ENCODE data around the gene LRIG1.
A peak's percentile ranks its signal among the peaks of the same experiment; 100 is the strongest.

Gene LRIG1

DNA sequence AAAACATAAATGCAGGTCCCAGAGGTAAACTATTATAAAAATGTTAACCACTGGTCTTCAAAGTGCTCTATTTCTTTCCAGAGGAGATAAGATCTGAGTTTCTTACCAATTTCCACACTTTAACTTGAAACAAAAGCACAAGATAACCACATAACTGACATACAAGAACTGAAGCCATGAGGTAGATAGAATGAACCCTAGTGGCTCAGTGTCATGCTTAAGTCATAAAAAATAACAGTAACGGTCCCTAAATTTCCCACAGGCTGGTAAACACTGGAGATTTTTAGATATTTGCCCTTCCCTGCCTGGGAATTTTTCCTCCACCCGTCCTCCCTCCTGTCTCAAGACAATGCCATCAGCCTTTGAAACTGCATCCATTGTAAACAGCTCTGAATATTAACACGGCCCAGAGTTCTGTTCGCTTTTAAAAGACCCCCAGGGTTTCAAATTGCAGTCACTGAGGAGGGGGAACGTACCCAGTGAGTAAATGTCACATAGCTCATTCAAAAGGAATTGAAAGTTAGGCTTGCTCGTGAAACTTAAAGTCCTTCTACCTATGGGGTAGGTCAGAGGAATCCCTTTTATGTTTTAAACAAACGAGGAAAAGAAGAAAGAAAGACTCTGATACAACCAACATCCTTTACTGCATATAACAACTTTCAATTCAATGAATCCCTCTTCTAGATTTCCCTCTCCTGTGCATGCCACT is 5.7 kb downstream of the LRIG1 start:
- Histone ChIP-seq H3K4me1 (ENCODE audit: control extremely low read depth in 1 of 4, control insufficient read depth in 4 of 4, insufficient read depth in 4 of 4, low read length in 3 of 4) (peaks cover 17 to 76% (median 27%) of the 10 kb centered on the region in 4 experiments), H3K27ac (ENCODE audit: insufficient read depth in 1 of 2, low read depth in 1 of 2, low read length in 2 of 2, poor library complexity in 1 of 2, severe bottlenecking in 2 of 2) (no peak overlapping the region), H3K9me3 (ENCODE audit: control extremely low read depth in 1 of 5, control insufficient read depth in 4 of 5, insufficient read depth in 2 of 5, low read depth in 1 of 5, low read length in 4 of 5) (no peaks in the 10 kb centered on the region), H3K27me3 (replicated peaks in 2 of 5; ENCODE audit: control insufficient read depth in 4 of 5, insufficient read depth in 5 of 5, low read length in 4 of 5) (peaks cover 0 to 6% (median 0%) of the 10 kb centered on the region in 5 experiments), H3K4me3 (ENCODE audit: control insufficient read depth in 1 of 7, extremely low read depth in 1 of 7, insufficient read depth in 4 of 7, low read depth in 2 of 7, low read length in 6 of 7) (no peak overlapping the region), H3K36me3 (ENCODE audit: control insufficient read depth in 4 of 4, insufficient read depth in 4 of 4, low read length in 3 of 4) (no peaks in the 10 kb centered on the region)
- WGBS (ENCODE audit: insufficient coverage): 78% methylated on average over 7 of the region's 7 CpGs
- peak in 1 of 3 donors; percentile 39 for DNase-seq
- ChIA-PET POLR2A (no interaction called here), CTCF (interaction anchor here (1.1 to 5.4 kb wide), 3 partner anchors 9 to 88 kb away, joined by 3 to 40 read pairs (median 3); no protein-coding TSS in a partner anchor)

DNA sequence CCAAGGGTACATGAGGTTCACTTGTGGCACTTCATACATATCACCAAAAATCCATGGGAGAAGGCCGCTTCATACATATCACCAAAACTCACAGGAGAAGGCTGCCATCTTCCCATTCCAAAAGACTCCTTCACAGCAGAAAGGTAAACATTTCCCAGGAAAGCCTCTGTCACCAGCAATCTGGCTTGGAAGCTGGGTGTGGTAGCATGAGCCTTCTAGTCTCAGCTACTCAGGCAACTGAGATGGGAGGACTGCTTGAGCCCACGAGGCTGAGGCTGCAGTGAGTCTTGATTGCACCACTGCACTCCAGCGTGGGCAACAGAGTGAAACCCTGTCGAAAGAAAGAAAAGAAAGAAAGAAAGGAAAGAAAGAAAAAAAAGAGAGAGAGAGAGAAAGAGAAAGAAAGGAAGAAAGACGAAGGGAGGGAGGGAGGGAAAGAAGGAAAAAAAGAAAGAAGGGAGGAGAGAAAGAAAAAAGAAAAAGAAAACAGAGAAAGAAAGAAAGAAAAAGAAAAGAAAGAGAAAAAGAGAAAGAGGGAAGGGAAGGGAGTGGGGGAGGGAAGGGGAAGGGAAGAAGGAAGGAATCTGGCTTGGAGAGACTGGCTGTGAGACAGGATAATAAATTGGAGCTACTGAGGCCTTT is 7.2 kb downstream of the LRIG1 start:
- 94% methylated on average over 4 of the region's 5 CpGs for WGBS (ENCODE audit: insufficient coverage)
- ChIA-PET POLR2A (no interaction called here), CTCF (interaction anchor here (1.1 to 5.4 kb wide), 3 partner anchors 8 to 86 kb away, joined by 3 to 40 read pairs (median 3); no protein-coding TSS in a partner anchor)
- Histone ChIP-seq H3K4me3 (ENCODE audit: control insufficient read depth in 1 of 7, extremely low read depth in 1 of 7, insufficient read depth in 4 of 7, low read depth in 2 of 7, low read length in 6 of 7) (no peak overlapping the region), H3K27ac (ENCODE audit: insufficient read depth in 1 of 2, low read depth in 1 of 2, low read length in 2 of 2, poor library complexity in 1 of 2, severe bottlenecking in 2 of 2) (no peak overlapping the region), H3K36me3 (ENCODE audit: control insufficient read depth in 4 of 4, insufficient read depth in 4 of 4, low read length in 3 of 4) (no peaks in the 10 kb centered on the region), H3K4me1 (ENCODE audit: control extremely low read depth in 1 of 4, control insufficient read depth in 4 of 4, insufficient read depth in 4 of 4, low read length in 3 of 4) (peaks cover 12 to 67% (median 26%) of the 10 kb centered on the region in 4 experiments), H3K27me3 (replicated peaks in 2 of 5; ENCODE audit: control insufficient read depth in 4 of 5, insufficient read depth in 5 of 5, low read length in 4 of 5) (peaks cover 0 to under 1% (median 0%) of the 10 kb centered on the region in 5 experiments), H3K9me3 (ENCODE audit: control extremely low read depth in 1 of 5, control insufficient read depth in 4 of 5, insufficient read depth in 2 of 5, low read depth in 1 of 5, low read length in 4 of 5) (no peaks in the 10 kb centered on the region)
- DNase-seq: no peak

DNA sequence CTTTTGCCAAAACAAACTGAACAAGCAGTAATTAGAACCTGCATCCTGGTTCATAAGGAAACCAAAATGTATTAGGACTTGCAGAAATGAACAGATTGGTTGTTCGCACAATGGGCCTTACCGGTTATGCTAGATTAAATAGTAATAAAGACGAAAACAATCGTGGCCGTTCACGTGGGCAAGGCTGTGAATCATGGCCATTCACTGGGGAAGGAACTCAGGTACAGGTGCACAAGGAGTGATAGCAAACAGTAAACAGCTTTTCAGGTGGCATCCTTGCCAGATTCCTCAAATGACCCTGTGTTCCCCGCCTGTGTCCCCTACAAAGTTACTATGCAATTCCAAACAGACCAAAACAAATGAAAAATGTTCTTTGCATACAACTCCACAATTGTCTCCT is 8.2 kb downstream of the LRIG1 start:
- Histone ChIP-seq H3K4me1 (ENCODE audit: control extremely low read depth in 1 of 4, control insufficient read depth in 4 of 4, insufficient read depth in 4 of 4, low read length in 3 of 4) (peaks cover 9 to 60% (median 24%) of the 10 kb centered on the region in 4 experiments), H3K27me3 (replicated peaks in 2 of 5; ENCODE audit: control insufficient read depth in 4 of 5, insufficient read depth in 5 of 5, low read length in 4 of 5) (no peaks in the 10 kb centered on the region), H3K9me3 (ENCODE audit: control extremely low read depth in 1 of 5, control insufficient read depth in 4 of 5, insufficient read depth in 2 of 5, low read depth in 1 of 5, low read length in 4 of 5) (no peaks in the 10 kb centered on the region), H3K27ac (ENCODE audit: insufficient read depth in 1 of 2, low read depth in 1 of 2, low read length in 2 of 2, poor library complexity in 1 of 2, severe bottlenecking in 2 of 2) (no peak overlapping the region), H3K4me3 (ENCODE audit: control insufficient read depth in 1 of 7, extremely low read depth in 1 of 7, insufficient read depth in 4 of 7, low read depth in 2 of 7, low read length in 6 of 7) (peak overlapping the region in 1 of 7 experiments; percentile 48), H3K36me3 (ENCODE audit: control insufficient read depth in 4 of 4, insufficient read depth in 4 of 4, low read length in 3 of 4) (no peaks in the 10 kb centered on the region)
- ChIA-PET CTCF (interaction anchor here (2.9 to 5.4 kb wide), 2 partner anchors 11 to 85 kb away, joined by 15 to 40 read pairs; no protein-coding TSS in a partner anchor), POLR2A (no interaction called here)
- 34% methylated on average over 7 of the region's 7 CpGs for WGBS (ENCODE audit: insufficient coverage)
- no peak for DNase-seq

DNA sequence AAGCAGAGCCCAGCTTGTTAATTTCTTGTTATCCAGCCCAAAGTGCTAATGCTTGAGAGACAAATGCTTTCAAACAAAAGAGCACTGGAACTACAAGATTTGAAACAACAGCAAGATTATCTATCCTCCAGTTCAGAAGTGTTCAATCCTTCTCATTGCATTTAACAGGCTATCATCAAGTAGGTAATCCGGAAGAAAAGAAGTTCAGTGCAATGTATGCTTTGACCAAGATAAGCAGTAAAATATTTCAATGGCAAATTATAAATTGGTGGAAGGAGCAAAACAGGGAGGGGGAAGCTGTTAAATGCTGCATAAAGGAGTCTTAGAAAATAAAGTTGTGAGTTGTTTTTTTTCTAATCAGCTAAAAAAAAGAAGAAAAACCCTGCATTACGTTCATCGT is 8.8 kb downstream of the LRIG1 start:
- 0% methylated on average over 1 of the region's 3 CpGs for WGBS (ENCODE audit: insufficient coverage)
- Histone ChIP-seq H3K4me1 (ENCODE audit: control extremely low read depth in 1 of 4, control insufficient read depth in 4 of 4, insufficient read depth in 4 of 4, low read length in 3 of 4) (peaks cover 5 to 54% (median 22%) of the 10 kb centered on the region in 4 experiments), H3K4me3 (ENCODE audit: control insufficient read depth in 1 of 7, extremely low read depth in 1 of 7, insufficient read depth in 4 of 7, low read depth in 2 of 7, low read length in 6 of 7) (peak overlapping the region in 2 of 7 experiments; percentile 24 to 48), H3K9me3 (ENCODE audit: control extremely low read depth in 1 of 5, control insufficient read depth in 4 of 5, insufficient read depth in 2 of 5, low read depth in 1 of 5, low read length in 4 of 5) (no peaks in the 10 kb centered on the region), H3K27me3 (replicated peaks in 2 of 5; ENCODE audit: control insufficient read depth in 4 of 5, insufficient read depth in 5 of 5, low read length in 4 of 5) (no peaks in the 10 kb centered on the region), H3K27ac (ENCODE audit: insufficient read depth in 1 of 2, low read depth in 1 of 2, low read length in 2 of 2, poor library complexity in 1 of 2, severe bottlenecking in 2 of 2) (no peak overlapping the region), H3K36me3 (ENCODE audit: control insufficient read depth in 4 of 4, insufficient read depth in 4 of 4, low read length in 3 of 4) (no peaks in the 10 kb centered on the region)
- DNase-seq: peak in 1 of 3 donors; percentile 58
- POLR2A ChIA-PET: no interaction called here
- CTCF ChIA-PET: interaction anchor here (0.7 to 5.4 kb wide), 4 partner anchors 10 to 85 kb away, joined by 3 to 40 read pairs (median 10); no protein-coding TSS in a partner anchor

DNA sequence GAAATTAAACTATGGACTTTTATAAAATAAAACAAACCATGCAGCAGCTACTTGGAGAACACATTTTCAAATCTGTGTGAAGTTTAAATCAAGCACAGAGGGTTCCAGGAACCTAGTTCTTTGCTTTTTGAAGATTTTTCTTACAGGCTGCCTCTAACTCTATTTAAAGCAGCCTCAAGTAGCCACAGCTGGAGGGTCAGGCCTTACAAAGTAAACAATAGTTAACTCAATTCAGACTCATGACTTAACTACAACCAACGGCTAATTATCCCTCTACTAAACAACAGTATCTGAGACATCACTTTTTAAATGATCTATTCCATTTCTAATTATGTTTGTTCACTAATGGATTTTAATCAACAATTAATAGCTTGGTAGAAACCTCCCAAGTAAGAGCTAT is 9.8 kb downstream of the LRIG1 start:
- POLR2A ChIA-PET: no interaction called here
- DNase-seq: no peak
- H3K27ac ChIP-seq (ENCODE audit: insufficient read depth in 1 of 2, low read depth in 1 of 2, low read length in 2 of 2, poor library complexity in 1 of 2, severe bottlenecking in 2 of 2): no peak overlapping the region

DNA sequence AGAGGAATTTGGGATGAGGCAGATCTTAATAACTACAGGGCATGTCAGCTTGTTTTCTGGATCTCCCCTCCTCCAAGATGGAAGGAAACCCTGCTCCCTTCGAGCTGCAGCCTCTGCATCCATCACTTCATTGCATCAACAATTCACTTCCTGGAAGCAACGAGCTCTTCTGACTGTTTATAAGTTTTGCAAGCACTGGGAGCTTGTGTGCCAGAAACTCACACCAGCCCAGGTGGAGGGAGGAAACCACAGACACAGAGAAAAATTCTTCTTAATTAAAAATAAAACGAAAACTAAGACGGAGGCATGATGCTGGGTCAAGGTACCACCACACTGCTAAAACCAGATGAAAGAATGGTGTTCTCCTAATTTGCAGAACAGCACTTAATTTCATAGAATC is 10.6 kb downstream of the LRIG1 start:
- Histone ChIP-seq H3K36me3 (ENCODE audit: control insufficient read depth in 4 of 4, insufficient read depth in 4 of 4, low read length in 3 of 4) (no peaks in the 10 kb centered on the region), H3K27ac (ENCODE audit: insufficient read depth in 1 of 2, low read depth in 1 of 2, low read length in 2 of 2, poor library complexity in 1 of 2, severe bottlenecking in 2 of 2) (no peak overlapping the region), H3K27me3 (replicated peaks in 2 of 5; ENCODE audit: control insufficient read depth in 4 of 5, insufficient read depth in 5 of 5, low read length in 4 of 5) (no peaks in the 10 kb centered on the region), H3K4me1 (ENCODE audit: control extremely low read depth in 1 of 4, control insufficient read depth in 4 of 4, insufficient read depth in 4 of 4, low read length in 3 of 4) (peaks cover 5 to 43% (median 19%) of the 10 kb centered on the region in 4 experiments), H3K9me3 (ENCODE audit: control extremely low read depth in 1 of 5, control insufficient read depth in 4 of 5, insufficient read depth in 2 of 5, low read depth in 1 of 5, low read length in 4 of 5) (no peaks in the 10 kb centered on the region), H3K4me3 (ENCODE audit: control insufficient read depth in 1 of 7, extremely low read depth in 1 of 7, insufficient read depth in 4 of 7, low read depth in 2 of 7, low read length in 6 of 7) (peak overlapping the region in 2 of 7 experiments; percentile 25 to 45)
- WGBS (ENCODE audit: insufficient coverage): 8% methylated on average over 2 of the region's 4 CpGs
- peak in 2 of 3 donors; percentile 28 to 33 for DNase-seq
- CTCF ChIA-PET: interaction anchor here (0.6 to 5.4 kb wide), 5 partner anchors 8 to 324 kb away, joined by 3 to 40 read pairs (median 5); no protein-coding TSS in a partner anchor
- POLR2A ChIA-PET: no interaction called here

More for the DNA sequence above, 9.8 kb downstream of the LRIG1 start:
- Histone ChIP-seq H3K4me3 (ENCODE audit: control insufficient read depth in 1 of 7, extremely low read depth in 1 of 7, insufficient read depth in 4 of 7, low read depth in 2 of 7, low read length in 6 of 7) (no peak overlapping the region), H3K4me1 (ENCODE audit: control extremely low read depth in 1 of 4, control insufficient read depth in 4 of 4, insufficient read depth in 4 of 4, low read length in 3 of 4) (peaks cover 5 to 47% (median 19%) of the 10 kb centered on the region in 4 experiments), H3K36me3 (ENCODE audit: control insufficient read depth in 4 of 4, insufficient read depth in 4 of 4, low read length in 3 of 4) (no peaks in the 10 kb centered on the region), H3K27me3 (replicated peaks in 2 of 5; ENCODE audit: control insufficient read depth in 4 of 5, insufficient read depth in 5 of 5, low read length in 4 of 5) (no peaks in the 10 kb centered on the region), H3K9me3 (ENCODE audit: control extremely low read depth in 1 of 5, control insufficient read depth in 4 of 5, insufficient read depth in 2 of 5, low read depth in 1 of 5, low read length in 4 of 5) (no peaks in the 10 kb centered on the region)
- CTCF ChIA-PET: interaction anchor here (0.6 to 5.4 kb wide), 5 partner anchors 9 to 324 kb away, joined by 3 to 40 read pairs (median 5); no protein-coding TSS in a partner anchor
- no CpG with 5 or more reads among the region's 1 CpG for WGBS (ENCODE audit: insufficient coverage)
